H9 (cell line): Measurements from ENCODE around the gene PTCH1. TPM values are rescaled to one million over a fixed set of nuclear protein-coding genes. Genes with fewer than 3 reads are reported as not detected.

Experiments
- DNase-seq: peaks from one replicate; pipeline ENCODE4 v3.0.0-alpha.2; 2017
- H2AFZ ChIP-seq: one replicate; pipeline ENCODE4 v1.6.1; 2013; ENCODE audit warnings: mild to moderate bottlenecking, low read length, control low read depth, moderate library complexity
- H2AK5ac ChIP-seq: 2 replicates; pipeline ENCODE4 v1.6.1; 2013; ENCODE audit warnings: low read length, control low read depth, mixed read lengths; ENCODE audit not compliant: insufficient read length
- H2BK120ac ChIP-seq: one replicate; pipeline ENCODE4 v1.6.1; 2013; ENCODE audit warnings: low read depth, mild to moderate bottlenecking, low read length, control low read depth, inconsistent platforms; ENCODE audit not compliant: poor library complexity, severe bottlenecking
- H2BK12ac ChIP-seq: 2 replicates; pipeline ENCODE4 v1.6.1; 2013; ENCODE audit warnings: low read length, control low read depth, mixed read lengths, low read depth; ENCODE audit not compliant: insufficient read length
- H2BK15ac ChIP-seq: 2 replicates; pipeline ENCODE4 v1.6.1; 2013; ENCODE audit warnings: low read depth, low read length, control low read depth
- H2BK20ac ChIP-seq: one replicate; pipeline ENCODE4 v1.6.1; 2013; ENCODE audit warnings: low read depth, mild to moderate bottlenecking, low read length, control low read depth, inconsistent platforms; ENCODE audit not compliant: poor library complexity, severe bottlenecking
- H2BK5ac ChIP-seq: 2 replicates; pipeline ENCODE4 v1.6.1; 2013; ENCODE audit warnings: low read length, control low read depth, mixed read lengths; ENCODE audit not compliant: insufficient read length
- H3K14ac ChIP-seq: 2 replicates; pipeline ENCODE4 v1.6.1; 2013; ENCODE audit warnings: low read length, control low read depth; ENCODE audit not compliant: insufficient read depth
- H3K18ac ChIP-seq: 2 replicates; pipeline ENCODE4 v1.6.1; 2013; ENCODE audit warnings: low read depth, mild to moderate bottlenecking, mixed read lengths, low read length, control low read depth; ENCODE audit not compliant: insufficient read length
- H3K23ac ChIP-seq: 2 replicates; pipeline ENCODE4 v1.6.1; 2013; ENCODE audit warnings: low read length, control low read depth, mixed read lengths, low read depth; ENCODE audit not compliant: insufficient read length
- H3K23me2 ChIP-seq: 2 replicates; pipeline ENCODE4 v1.6.1; 2013; ENCODE audit warnings: low read depth, mild to moderate bottlenecking, mixed read lengths, low read length, control low read depth; ENCODE audit not compliant: insufficient read length, poor library complexity, severe bottlenecking
- H3K27ac ChIP-seq: 2 replicates; pipeline ENCODE4 v1.5.1; 2013; ENCODE audit warnings: low read length, control low read depth, mixed read lengths, low read depth; ENCODE audit not compliant: insufficient read length
- H3K27me3 ChIP-seq: 2 replicates; pipeline ENCODE4 v1.6.1; 2013; ENCODE audit warnings: low read length, control low read depth, inconsistent platforms; ENCODE audit not compliant: insufficient read depth
- H3K4ac ChIP-seq: 2 replicates; pipeline ENCODE4 v1.6.1; 2013; ENCODE audit warnings: low read depth, mild to moderate bottlenecking, control low read depth, inconsistent platforms, low read length, moderate library complexity
- H3K4me1 ChIP-seq: 2 replicates; pipeline ENCODE4 v1.6.1; 2013; ENCODE audit warnings: low read length, control low read depth, inconsistent platforms; ENCODE audit not compliant: insufficient read depth
- H3K4me2 ChIP-seq: 2 replicates; pipeline ENCODE4 v1.6.1; 2013; ENCODE audit warnings: low read length, control low read depth, mixed read lengths; ENCODE audit not compliant: insufficient read length, insufficient read depth
- H3K56ac ChIP-seq: 2 replicates; pipeline ENCODE4 v1.6.1; 2013; ENCODE audit warnings: low read depth, mild to moderate bottlenecking, mixed read lengths, low read length, control low read depth; ENCODE audit not compliant: insufficient read length
- H3K79me1 ChIP-seq: 2 replicates; pipeline ENCODE4 v1.6.1; 2013; ENCODE audit warnings: low read depth, mild to moderate bottlenecking, moderate library complexity, low read length, control low read depth, inconsistent platforms; ENCODE audit not compliant: insufficient read depth, poor library complexity, severe bottlenecking
- H3K79me2 ChIP-seq: 2 replicates; pipeline ENCODE4 v1.6.1; 2013; ENCODE audit warnings: low read length, control low read depth, inconsistent platforms; ENCODE audit not compliant: insufficient read depth
- H3K9ac ChIP-seq: 2 replicates; pipeline ENCODE4 v1.6.1; 2013; ENCODE audit warnings: low read length, control low read depth, mixed read lengths; ENCODE audit not compliant: insufficient read length; ENCODE audit errors: extremely low read depth
- H3K9me3 ChIP-seq: one replicate; pipeline ENCODE4 v1.6.1; 2013; ENCODE audit warnings: low read depth, low read length, inconsistent platforms; ENCODE audit not compliant: control insufficient read depth
- H3T11ph ChIP-seq: one replicate; pipeline ENCODE4 v1.6.1; 2013; ENCODE audit warnings: mild to moderate bottlenecking, low read length, control low read depth, inconsistent platforms
- H4K20me1 ChIP-seq: one replicate; pipeline ENCODE4 v1.6.1; 2013; ENCODE audit not compliant: control insufficient read depth, insufficient read length, insufficient read depth
- H4K5ac ChIP-seq: 2 replicates; pipeline ENCODE4 v1.6.1; 2013; ENCODE audit warnings: low read depth, mild to moderate bottlenecking, mixed read lengths, low read length, control low read depth; ENCODE audit not compliant: insufficient read length
- H4K8ac ChIP-seq: replicated peaks from 2 replicates; pipeline ENCODE4 v1.6.1; 2013; ENCODE audit warnings: low read length, control low read depth, mixed read lengths, low read depth; ENCODE audit not compliant: insufficient read length
- H4K91ac ChIP-seq: 2 replicates; pipeline ENCODE4 v1.6.1; 2013; ENCODE audit warnings: low read depth, mild to moderate bottlenecking, moderate library complexity, mixed read lengths, low read length, control low read depth; ENCODE audit not compliant: insufficient read length
- H3K27ac Mint-ChIP-seq, 3 experiments: 2 replicates in 2 of 3; 3 replicates in 1 of 3; pipeline ENCODE4 v1.8.0; 2020 to 2021; ENCODE audit warnings: mixed read lengths in 3 of 3, mild to moderate bottlenecking in 1 of 3, moderate library complexity in 1 of 3
- H3K27me3 Mint-ChIP-seq: 2 replicates; pipeline ENCODE4 v1.8.0; 2021; ENCODE audit warnings: low read depth, mild to moderate bottlenecking, moderate library complexity, mixed read lengths
- H3K36me3 Mint-ChIP-seq, 3 experiments: 2 replicates in 2 of 3; 3 replicates in 1 of 3; pipeline ENCODE4 v1.8.0; 2020 to 2021; ENCODE audit warnings: low read depth in 3 of 3, mixed read lengths in 3 of 3; ENCODE audit not compliant: insufficient read depth in 1 of 3
- H3K4me1 Mint-ChIP-seq, 2 experiments: 2 replicates each; pipeline ENCODE4 v1.8.0; 2020; ENCODE audit warnings: mixed read lengths in 2 of 2
- H3K4me3 Mint-ChIP-seq, 2 experiments: 2 replicates in 1 of 2; 3 replicates in 1 of 2; pipeline ENCODE4 v1.8.0; 2020 to 2021; ENCODE audit warnings: mild to moderate bottlenecking in 2 of 2, mixed read lengths in 2 of 2, moderate library complexity in 1 of 2
- H3K9me3 Mint-ChIP-seq, 2 experiments: 2 replicates in 1 of 2; 3 replicates in 1 of 2; pipeline ENCODE4 v1.8.0; 2020; ENCODE audit warnings: mild to moderate bottlenecking in 2 of 2, mixed read lengths in 2 of 2, moderate library complexity in 1 of 2
- CTCF ChIP-seq: fragments of 200-600 bp; sonication (generic); conservative IDR thresholded peaks from 3 replicates; pipeline ENCODE4 v1.8.0; 2021; ENCODE audit warnings: antibody characterized with exemption, mild to moderate bottlenecking
- WGBS: extraction: QIAGEN DNeasy Blood & Tissue Kit; methylation state at CpG from one replicate; pipeline ENCODE4 v1.1.7; 2013; ENCODE audit warnings: missing lambda C conversion rate, low lambda C conversion rate, mixed read lengths; ENCODE audit not compliant: insufficient read length; ENCODE audit errors: extremely low coverage; 5-methylcytosine and 5-hydroxymethylcytosine counted together
- total RNA-seq: library from RNA; stranded (reverse); gene quantifications from 2 replicates; pipeline ENCODE4 v1.2.1, GENCODE V29; 2021

Gene PTCH1
- total RNA-seq, 1 experiment from 2014 or later: 9.1 TPM

DNA sequence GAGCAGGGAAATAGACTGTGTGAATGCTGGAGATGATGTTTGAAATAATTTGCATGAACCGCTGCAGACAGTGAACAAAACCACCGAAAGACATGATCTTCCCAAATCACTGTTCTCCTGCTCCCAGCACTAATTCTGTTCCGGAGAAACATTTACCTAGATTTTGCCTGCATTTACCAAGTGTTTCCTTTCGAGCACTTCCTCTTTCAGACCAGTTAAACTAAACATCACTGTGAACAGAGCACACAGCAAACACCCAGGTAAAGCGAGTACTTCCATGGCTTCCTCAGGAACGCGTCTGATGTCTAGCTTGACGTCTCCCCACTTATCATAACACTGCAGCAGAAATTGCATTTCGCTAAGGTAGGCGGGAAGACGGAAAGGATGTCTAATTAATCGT lies 45.1 kb upstream of the PTCH1 start:
- Histone ChIP-seq H3K27me3 (no peaks in the 10 kb centered on the region), H3K23me2 (no peaks in the 10 kb centered on the region), H2AFZ (no peak overlapping the region), H4K8ac (no peak overlapping the region), H3K56ac (no peak overlapping the region), H3K27ac (no peak overlapping the region), H3K4me2 (no peak overlapping the region), H3K4me1 (no peaks in the 10 kb centered on the region), H2AK5ac (no peak overlapping the region), H3K79me2 (no peaks in the 10 kb centered on the region), H2BK15ac (no peak overlapping the region), H4K5ac (no peak overlapping the region), H4K91ac (no peak overlapping the region), H3K9ac (no peak overlapping the region), H2BK5ac (no peak overlapping the region), H2BK20ac (no peak overlapping the region), H3K4ac (no peak overlapping the region), H2BK12ac (no peak overlapping the region), H3K79me1 (no peaks in the 10 kb centered on the region), H3K9me3 (no peaks in the 10 kb centered on the region), H3K14ac (no peak overlapping the region), H2BK120ac (no peak overlapping the region), H3T11ph (no peak overlapping the region), H3K23ac (no peak overlapping the region), H3K18ac (no peak overlapping the region), H4K20me1 (no peaks in the 10 kb centered on the region)
- no peak overlapping the region for H3K27ac Mint-ChIP-seq
- no peak for DNase-seq
- no CpG with 5 or more reads among the region's 12 CpGs for WGBS
- H3K9me3 Mint-ChIP-seq: peaks cover 0 to 5% of the 10 kb centered on the region in 2 experiments; a peak in 2 of 5 replicates
- H3K4me3 Mint-ChIP-seq: no peak overlapping the region
- H3K36me3 Mint-ChIP-seq: no peaks in the 10 kb centered on the region; a peak in 1 of 7 replicates
- H3K4me1 Mint-ChIP-seq: peaks cover 0 to 5% of the 10 kb centered on the region in 2 experiments; a peak in 2 of 4 replicates
- peaks cover 96% of the 10 kb centered on the region for H3K27me3 Mint-ChIP-seq
- no peak for TF ChIP-seq CTCF
